GM19455 (cell line): Measurements from ENCODE around the gene RHEX.

Experiments
- ATAC-seq: cut with Tn5 transposase; IDR thresholded peaks from one replicate; pipeline ENCODE4 v1.9.1; 2021; ENCODE audit not compliant: unreplicated experiment

The RHEX gene

DNA sequence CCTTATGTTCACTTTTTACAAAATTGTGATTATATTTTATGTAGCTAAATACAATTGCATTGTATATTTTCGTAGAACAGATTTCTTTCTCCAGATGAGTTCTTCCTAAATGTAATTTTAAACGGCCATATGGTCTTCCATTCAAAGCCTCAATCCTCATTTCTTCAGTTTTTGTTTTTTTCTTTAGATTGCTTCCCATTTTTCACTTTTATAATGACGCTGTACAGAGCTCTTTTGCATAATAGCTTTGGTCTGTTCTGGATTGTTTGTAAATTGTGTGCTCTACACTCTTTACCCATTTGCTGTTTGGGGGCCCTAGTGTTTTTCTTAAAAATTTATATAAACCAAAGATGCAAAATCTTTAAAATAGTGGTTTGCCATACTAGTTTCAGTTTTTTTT is 36.4 kb downstream of the RHEX start:
- no peak for ATAC-seq

DNA sequence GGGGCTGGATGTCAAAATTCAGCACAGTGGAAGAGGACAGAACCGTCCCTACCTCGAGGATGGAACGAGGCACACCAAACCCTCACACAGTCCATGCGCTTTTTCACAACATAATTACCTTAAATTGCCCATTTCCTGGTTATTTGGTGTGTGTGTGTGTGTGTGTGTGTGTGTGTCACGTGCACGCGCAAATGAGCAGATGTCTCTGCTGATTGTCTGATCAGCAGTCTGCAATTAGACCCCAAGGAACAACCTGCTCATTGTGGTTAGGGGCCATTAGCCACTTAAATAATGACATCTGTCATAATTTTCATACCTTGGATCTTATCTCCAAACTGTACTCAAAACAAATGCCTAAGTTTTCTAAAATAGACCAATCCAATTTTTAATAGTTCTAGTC is 41.1 kb downstream of the RHEX start:
- ATAC-seq: no peak

DNA sequence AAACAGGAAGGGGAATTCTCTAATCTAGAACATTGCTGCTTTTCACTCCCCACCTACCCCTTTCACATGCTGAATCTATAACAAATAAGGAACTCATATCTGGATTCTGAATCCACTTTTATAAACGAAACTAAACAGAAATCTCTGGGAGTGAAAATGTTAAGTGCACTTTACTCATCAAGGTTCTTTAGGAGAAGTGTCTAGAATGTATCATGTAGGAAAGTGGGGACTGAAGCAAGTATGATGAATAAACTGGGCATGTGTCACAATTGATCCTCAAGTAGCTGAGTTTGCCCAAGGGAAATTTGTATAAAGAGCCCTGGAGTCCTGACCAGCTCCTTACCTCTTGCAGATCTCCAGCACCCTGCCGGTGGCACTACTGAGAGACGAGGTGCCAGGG is 44.4 kb downstream of the RHEX start:
- ATAC-seq: no peak

- ATAC-seq: no peak
These were observed 45.4 kb downstream of the RHEX start for GRCh38 chr1:206098242-206098919.

- no peak for ATAC-seq
These were observed 47.3 kb downstream of the RHEX start for GRCh38 chr1:206100226-206100815.

- no peak for ATAC-seq
These were observed 48.5 kb downstream of the RHEX start for GRCh38 chr1:206101351-206102045.

DNA sequence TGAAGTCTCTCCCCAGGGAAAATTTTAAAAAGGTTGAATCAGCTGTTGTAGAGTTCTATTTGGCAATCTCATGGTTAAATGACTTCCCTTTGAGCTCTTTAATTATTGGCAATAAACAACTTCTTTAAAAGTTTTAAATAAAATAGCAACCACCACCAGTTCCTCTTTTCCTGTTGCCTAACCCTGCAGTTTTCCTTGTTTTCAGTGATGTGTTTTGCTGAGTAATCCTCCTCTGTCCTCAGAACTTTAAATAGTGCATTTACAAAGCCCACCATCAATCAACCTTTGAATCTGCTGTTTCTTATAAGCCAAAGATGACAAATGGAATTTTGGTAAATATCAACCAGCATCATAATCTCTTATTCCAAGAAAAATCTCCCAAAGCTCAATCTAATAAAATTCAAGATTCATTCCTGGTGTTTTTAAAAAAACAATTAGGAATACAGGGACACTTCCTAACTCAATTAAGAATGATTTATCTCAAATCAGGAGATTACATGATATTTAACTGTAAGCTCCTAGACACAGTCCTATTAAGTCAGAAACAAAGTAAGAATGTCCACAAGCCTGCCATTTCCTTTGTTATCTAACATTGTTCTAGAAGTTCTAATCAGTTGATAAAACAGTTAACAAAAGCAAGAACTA is 49.4 kb downstream of the RHEX start:
- ATAC-seq: no peak

- no peak for ATAC-seq
These were observed 51.0 kb downstream of the RHEX start for GRCh38 chr1:206103979-206104378.

DNA sequence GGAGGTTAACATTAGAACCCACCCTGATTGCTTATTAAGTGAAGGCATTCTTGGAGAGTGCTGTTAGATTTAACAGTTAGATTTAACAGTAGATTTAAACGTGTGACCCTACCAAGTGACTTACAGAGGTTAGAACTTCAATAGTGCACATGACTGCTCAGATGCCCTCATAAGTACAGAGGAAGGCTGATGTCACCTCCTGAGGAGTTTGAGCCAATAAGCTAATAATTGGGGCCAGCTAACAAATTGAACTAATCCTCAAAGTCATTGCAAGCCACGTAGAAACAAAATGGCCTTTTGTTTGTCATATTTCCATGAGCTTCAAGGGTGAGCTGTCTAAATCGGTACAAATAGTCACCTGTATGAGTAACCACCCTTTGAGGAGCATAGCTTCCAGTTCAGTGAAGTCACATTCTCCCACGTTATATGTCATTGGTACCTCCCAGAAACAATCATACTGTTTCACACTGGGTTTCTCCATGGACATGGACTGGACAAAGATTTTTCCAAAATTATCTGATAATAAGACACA is 52.6 kb downstream of the RHEX start:
- ATAC-seq: no peak

DNA sequence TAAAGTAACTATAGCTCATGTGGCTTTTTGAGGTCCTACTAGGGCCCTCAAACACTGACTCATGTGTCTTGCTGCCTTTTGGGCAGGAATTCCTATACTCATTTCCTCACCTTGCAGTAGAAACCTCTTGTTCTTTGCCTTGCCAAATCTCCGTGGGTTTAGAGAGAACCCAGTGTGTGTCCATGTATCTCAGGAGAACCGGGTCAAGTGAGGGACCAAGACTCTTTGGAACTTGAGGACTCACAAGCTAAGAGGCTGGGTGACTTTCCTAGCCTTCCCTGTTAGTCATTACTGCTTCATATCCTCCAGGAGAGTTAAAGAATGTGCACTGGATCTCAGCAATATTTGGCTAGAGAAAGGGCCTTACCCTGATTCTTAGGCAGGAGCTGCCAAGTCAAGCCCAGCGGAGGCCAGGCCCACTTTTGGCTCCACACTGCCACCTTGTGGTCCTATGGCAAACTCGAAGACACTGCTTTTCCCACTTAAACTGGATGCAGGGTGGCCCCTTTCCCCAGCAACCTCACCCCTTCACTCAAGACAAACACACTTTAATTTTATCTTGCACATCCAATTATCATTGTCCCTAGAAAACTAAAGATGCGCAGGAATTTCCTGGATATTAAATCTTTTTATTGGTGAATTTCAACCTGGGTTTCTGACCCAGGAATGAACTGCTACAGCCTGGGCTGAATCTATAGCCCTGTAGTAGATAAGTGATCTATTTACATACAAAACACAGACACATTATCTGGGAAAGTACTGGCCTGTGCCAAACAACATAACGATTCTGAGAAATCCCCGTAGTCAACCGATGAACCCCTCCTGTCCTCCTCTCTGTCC is 53.6 kb downstream of the RHEX start:
- ATAC-seq: no peak

DNA sequence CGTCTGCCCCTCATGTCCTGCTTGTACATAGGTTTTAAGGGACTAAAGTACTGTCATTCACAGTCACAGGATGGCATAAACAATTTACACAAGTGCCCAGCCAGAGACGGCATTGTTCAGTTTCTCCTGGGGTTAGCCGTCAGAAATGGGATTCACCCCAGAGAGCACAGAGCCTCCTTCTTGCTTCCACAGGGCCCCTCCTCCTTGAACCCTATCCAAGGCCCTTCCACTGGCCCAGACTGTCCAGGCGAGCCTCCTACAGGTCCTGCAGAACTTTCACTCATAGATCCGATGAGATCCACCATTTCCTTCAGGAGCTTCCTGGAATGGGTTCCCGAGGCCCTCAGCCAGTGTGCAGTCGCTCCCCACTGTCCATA is 54.2 kb downstream of the RHEX start:
- no peak for ATAC-seq

DNA sequence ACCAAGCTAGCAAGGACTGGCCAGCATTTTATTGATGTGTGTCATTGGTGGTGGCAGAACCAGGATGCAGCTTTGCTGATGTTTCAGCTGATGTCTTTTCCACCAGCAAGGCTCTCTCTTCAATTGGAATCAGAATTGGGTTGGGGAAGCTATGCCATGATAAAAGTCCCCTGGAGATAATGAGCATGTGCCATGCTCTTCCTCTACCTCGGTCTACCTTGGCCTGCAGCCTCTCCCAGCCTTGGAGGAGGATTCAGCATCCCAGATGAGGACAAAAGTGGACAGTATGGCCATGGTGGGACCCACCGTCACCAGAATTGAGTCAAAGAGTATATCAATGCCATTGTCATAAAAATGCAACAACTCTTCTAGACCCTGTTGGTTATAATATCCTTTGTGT is 55.7 kb downstream of the RHEX start:
- no peak for ATAC-seq

- ATAC-seq: no peak
These were observed 56.7 kb downstream of the RHEX start for GRCh38 chr1:206109718-206110117.

- ATAC-seq: no peak
These were observed 57.2 kb downstream of the RHEX start for GRCh38 chr1:206110161-206110560.

- ATAC-seq: no peak
These were observed 57.8 kb downstream of the RHEX start for GRCh38 chr1:206110820-206111219.

DNA sequence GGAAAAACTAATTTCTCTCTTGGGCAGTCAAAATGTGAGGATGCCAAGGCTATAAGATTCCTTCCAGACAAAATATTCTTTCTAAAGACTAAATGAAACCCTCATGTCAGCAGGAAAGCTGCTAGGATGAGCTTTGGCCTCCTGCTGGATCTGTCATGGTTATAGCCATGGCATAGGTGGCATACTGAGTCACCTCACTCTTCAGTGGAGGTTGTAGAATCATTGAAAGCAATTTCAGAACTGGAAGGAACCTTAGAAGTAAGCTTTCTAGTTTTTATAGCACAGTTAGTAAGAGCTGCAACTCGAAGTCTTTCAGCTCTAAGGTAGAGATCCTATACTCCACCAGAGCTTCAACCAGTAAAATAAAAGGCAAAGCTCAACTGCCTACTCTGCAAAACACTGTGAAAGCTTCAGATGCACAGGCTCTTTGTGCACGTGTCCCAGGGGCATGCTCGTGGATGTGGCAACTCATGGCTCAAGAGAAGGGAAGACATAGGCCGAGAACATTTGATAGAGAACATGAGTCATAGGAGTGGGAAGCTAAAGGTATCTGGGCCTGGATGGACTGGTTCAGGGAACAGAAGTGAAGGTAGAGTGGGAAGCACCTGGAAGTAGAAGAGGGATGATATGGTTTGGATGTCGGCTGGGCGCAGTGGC is 58.4 kb downstream of the RHEX start:
- no peak for ATAC-seq

DNA sequence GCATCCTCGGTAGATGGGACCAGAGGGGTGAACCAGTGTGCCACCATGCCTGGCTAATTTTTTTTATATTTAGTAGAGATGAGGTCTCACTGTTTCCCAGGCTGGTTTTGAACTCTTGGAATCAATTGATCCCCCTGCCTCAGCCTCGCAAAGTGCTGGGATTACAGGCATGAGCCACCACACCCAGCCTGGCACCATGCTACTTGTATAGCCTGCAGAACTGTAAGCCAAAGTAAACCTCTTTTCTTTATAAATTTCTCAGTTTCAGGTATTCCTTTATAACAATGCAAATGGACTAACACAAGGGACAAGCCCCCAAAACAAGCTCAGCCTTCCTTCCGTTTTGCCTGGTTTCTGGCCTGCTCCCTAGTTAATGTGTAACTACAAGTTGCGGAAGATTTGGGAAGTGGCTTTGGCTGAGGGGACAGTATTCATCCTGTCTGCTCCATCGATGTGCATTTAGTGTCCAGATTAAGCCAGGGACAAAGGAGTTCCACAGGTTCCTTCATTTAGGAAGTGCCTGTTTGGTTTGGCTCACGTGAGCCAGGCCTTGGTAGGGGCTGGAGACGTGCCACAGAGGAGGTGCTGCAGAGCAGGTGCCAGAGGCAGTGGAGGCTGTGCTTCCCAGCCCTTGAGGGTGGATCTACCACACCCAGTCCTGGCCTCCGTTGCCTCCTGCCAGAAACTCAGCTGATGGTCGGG is 59.8 kb downstream of the RHEX start:
- ATAC-seq: no peak

DNA sequence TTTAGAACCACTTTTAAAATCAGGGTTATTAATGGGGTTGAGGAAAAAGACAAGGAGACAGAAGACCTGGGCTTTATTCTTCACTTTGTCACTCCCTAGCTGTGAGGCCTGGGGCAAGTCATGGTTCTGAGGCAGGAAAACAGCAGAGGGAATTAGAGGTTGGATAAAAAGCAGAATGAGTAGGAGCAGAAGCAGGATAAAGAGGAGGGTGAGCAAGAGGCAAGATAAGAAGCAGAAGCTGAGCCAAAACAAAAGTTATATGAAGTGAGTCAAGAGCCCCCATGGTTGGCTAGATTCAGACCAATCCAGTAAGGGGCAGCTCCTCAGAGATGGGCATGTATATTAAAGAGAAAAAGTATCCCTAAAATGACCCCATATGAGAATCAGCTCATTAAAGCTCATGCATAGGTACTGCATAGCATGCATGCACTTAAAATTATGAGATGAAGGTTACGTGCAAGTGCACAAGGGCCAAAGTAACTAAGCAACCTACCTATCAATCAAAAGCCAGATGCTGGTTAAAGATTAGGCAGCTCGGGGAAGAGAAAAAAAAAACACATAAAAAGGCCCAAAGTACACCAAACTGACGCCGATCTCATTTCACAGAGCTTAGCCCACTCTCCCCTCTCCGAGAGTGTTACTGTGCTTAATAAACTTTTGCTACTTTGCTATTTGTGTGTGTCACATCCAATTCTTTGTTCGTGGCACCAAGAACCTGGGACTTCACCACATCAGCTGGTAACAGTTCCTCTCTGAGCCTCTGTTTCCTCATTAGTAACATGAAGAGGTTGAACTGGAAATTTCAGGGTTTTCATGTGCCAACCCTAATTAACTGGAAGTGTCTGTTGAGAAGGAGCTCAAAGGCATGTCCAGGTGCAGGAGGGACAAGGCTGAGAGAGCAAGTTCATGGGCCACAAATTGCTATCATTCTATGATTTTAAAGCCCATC is 62.0 kb downstream of the RHEX start:
- no peak for ATAC-seq

DNA sequence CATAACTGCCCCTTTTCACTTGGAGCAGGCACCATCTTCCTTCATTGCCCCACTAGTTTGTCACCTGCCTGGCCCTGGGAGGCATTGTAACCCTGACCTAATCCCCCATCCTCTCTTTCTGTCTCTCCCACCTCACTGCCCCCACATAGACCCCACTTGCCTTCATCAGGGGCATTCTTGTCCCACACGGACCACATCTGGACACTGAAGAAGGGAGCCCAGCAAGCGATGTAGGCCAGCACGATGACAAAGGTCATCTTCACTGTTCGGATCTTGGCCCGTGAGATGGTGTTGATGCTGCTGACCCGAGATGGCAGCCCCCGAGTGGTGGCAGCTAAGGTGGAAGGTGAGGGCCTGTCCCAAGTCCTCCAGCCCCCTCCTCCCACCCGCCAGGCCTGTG is 62.8 kb downstream of the RHEX start:
- no peak for ATAC-seq
